Peyer's patch (tissue), 4 donors: ENCODE data around the gene TTC34.

ENCODE experiments used
- CTCF ChIP-seq, 6 experiments: fragments of 450-650 bp in 4 of 6; fragments of 200-600 bp in 2 of 6; sonication (generic) in 1 of 6; IDR thresholded peaks; one replicate each; pipeline ENCODE4 v1.5.1; 2017 to 2019; ENCODE audit warnings: antibody characterized with exemption in 6 of 6, mild to moderate bottlenecking in 3 of 6, moderate library complexity in 1 of 6
- POLR2A ChIP-seq, 2 donors: fragments of 450-650 bp; IDR thresholded peaks; one replicate each; pipeline ENCODE4 v1.5.1; 2017; ENCODE audit warnings: antibody characterized with exemption in 2 of 2, mild to moderate bottlenecking in 2 of 2, moderate library complexity in 2 of 2

DNA sequence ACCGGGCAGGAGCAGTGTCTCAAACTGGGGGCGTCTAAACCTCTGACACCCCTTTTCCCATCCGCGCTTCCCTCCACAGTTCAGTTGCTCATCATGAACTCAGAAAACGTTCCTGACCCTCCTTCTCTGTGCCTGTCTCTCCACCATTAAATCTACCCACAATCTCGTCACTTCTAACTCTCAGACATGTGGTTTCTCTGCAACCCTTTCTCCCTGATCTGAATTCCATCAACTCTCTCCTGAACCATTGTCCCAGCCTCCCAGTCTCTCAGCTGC, 3.8 kb downstream of the TTC34 start:
- TF ChIP-seq CTCF (IDR thresholded peaks at IDR 0.05) (no peak), POLR2A (IDR thresholded peaks at IDR 0.05) (no peak)
